ENCODE data around the gene FOXO6.

DNA sequence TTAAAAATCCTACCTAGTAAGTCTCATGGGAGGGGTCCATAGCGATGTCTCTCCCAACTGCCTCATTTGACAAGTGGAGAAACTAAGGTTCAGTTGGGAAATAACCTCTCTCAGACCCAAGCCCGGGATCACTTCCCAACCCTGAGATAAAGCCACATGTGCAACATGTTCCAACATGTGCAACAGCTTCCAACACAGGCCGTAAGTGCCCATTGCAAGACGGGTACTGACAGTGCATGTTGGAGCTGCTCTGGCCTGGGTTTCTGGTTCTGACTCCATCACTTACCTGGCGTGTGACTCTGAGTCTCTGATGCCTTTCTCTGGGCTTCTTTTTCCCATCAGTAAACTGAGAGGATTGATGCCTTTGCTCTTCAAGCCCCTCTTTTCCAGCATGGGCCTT is 38.0 kb upstream of the FOXO6 start:
- no peak for TF ChIP-seq CTCF (IDR thresholded peaks at IDR 0.05)
- no peak for TF ChIP-seq POLR2A (IDR thresholded peaks at IDR 0.05)
